B cell (primary cell): ENCODE measurements around the gene FREM3. TPM values are rescaled to one million over a fixed set of nuclear protein-coding genes. Genes with fewer than 3 reads are reported as not detected.

Source experiments
- ATAC-seq: fragments of 200-7000 bp; cut with Tn5 transposase; one replicate; pipeline ENCODE4 v1.10.0; 2021; ENCODE audit warnings: low read depth, mild to moderate bottlenecking, moderate number of reproducible peaks, moderate library complexity
- CTCF ChIA-PET: fragments of 350-600 bp; sonication (Branson Sonifier 250); formaldehyde crosslinking; loops from one replicate; lab custom pipeline; 2021; ENCODE audit warnings: antibody characterized with exemption, inconsistent platforms; lab: Charles Lee
- POLR2A ChIA-PET: fragments of 350-600 bp; sonication (Branson Sonifier 250); formaldehyde crosslinking; loops from one replicate; lab custom pipeline; 2021; ENCODE audit warnings: antibody characterized with exemption; lab: Charles Lee
- DNase-seq: peaks from one replicate; pipeline ENCODE4 v3.0.0; 2013
- H2AFZ ChIP-seq: 2 replicates; pipeline ENCODE4 v1.6.1; 2012; ENCODE audit warnings: mild to moderate bottlenecking, low read depth, low read length; ENCODE audit not compliant: insufficient read depth, poor library complexity, severe bottlenecking
- H3K27ac ChIP-seq, 2 donors: 1 replicate in 1 of 2; 2 replicates in 1 of 2; pipeline ENCODE4 v1.5.1; 2012 to 2013; ENCODE audit warnings: low read length in 2 of 2, mild to moderate bottlenecking in 2 of 2, moderate library complexity in 1 of 2
- H3K27me3 ChIP-seq, 4 experiments: fragments of 200-600 bp in 1 of 4; sonication (generic) in 1 of 4; replicated peaks in 1 of 4; 1 replicate in 2 of 4; 2 replicates in 2 of 4; pipeline versions ENCODE4 v1.6.1 to v1.7.0; 2013 to 2016; ENCODE audit warnings: low read length in 3 of 4, mild to moderate bottlenecking in 2 of 4, mixed read lengths in 1 of 4, moderate library complexity in 1 of 4; ENCODE audit not compliant: insufficient read depth in 4 of 4, control insufficient read depth in 3 of 4; ENCODE audit errors: control extremely low read depth in 1 of 4
- H3K36me3 ChIP-seq, 2 experiments: replicated peaks in 1 of 2; 1 replicate in 1 of 2; 2 replicates in 1 of 2; pipeline versions ENCODE4 v1.6.1 to v1.7.1; 2013; ENCODE audit warnings: low read length in 1 of 2; ENCODE audit not compliant: insufficient read depth in 2 of 2, control insufficient read depth in 1 of 2; ENCODE audit errors: control extremely low read depth in 1 of 2, extremely low read depth in 1 of 2
- H3K4me1 ChIP-seq, 2 donors: fragments of 200-600 bp in 1 of 2; sonication (generic) in 1 of 2; 1 replicate in 1 of 2; 2 replicates in 1 of 2; pipeline versions ENCODE4 v1.5.1 to v1.6.1; 2013 to 2017; ENCODE audit warnings: low read length in 2 of 2; ENCODE audit not compliant: control insufficient read depth in 2 of 2, insufficient read depth in 2 of 2
- H3K4me2 ChIP-seq: replicated peaks from 2 replicates; pipeline ENCODE3; 2012; ENCODE audit warnings: mild to moderate bottlenecking, low read depth, low read length; ENCODE audit not compliant: poor library complexity, severe bottlenecking
- H3K4me3 ChIP-seq, 5 experiments: fragments of 200-600 bp in 1 of 5; sonication (generic) in 1 of 5; 1 replicate in 3 of 5; 2 replicates in 2 of 5; pipeline versions ENCODE4 v1.5.1 to v1.7.0; 2011 to 2016; ENCODE audit warnings: low read length in 4 of 5, mild to moderate bottlenecking in 4 of 5, low read depth in 2 of 5, control low read depth in 1 of 5, moderate library complexity in 1 of 5; ENCODE audit not compliant: insufficient read depth in 1 of 5; ENCODE audit errors: control extremely low read depth in 1 of 5, extremely low read depth in 1 of 5
- H3K79me2 ChIP-seq: fragments of 200-600 bp; sonication (generic); one replicate; pipeline ENCODE4 v1.6.0; 2016; ENCODE audit warnings: low read length; ENCODE audit not compliant: control insufficient read depth, insufficient read depth
- H3K9ac ChIP-seq: fragments of 200-600 bp; sonication (generic); 2 replicates; pipeline ENCODE4 v1.6.1; 2017; ENCODE audit warnings: mild to moderate bottlenecking, low read length, moderate library complexity
- H3K9me3 ChIP-seq, 3 donors: one replicate each; pipeline versions ENCODE4 v1.6.1 to v1.7.1; 2013; ENCODE audit warnings: low read length in 2 of 3; ENCODE audit not compliant: control insufficient read depth in 2 of 3, insufficient read depth in 1 of 3; ENCODE audit errors: control extremely low read depth in 1 of 3
- H4K20me1 ChIP-seq: 2 replicates; pipeline ENCODE4 v1.6.0; 2012; ENCODE audit warnings: mild to moderate bottlenecking, low read length; ENCODE audit not compliant: insufficient read depth, control insufficient read depth, poor library complexity, severe bottlenecking
- H3K27ac Mint-ChIP-seq: one replicate; pipeline ENCODE4 v1.8.0; 2021; ENCODE audit warnings: mixed read lengths
- H3K27me3 Mint-ChIP-seq: one replicate; pipeline ENCODE4 v1.8.0; 2021; ENCODE audit warnings: mixed read lengths
- H3K4me1 Mint-ChIP-seq: one replicate; pipeline ENCODE4 v1.8.0; 2021; ENCODE audit warnings: mixed read lengths
- H3K4me3 Mint-ChIP-seq: one replicate; pipeline ENCODE4 v1.8.0; 2021; ENCODE audit warnings: mixed read lengths
- H3K9me3 Mint-ChIP-seq: one replicate; pipeline ENCODE4 v1.8.0; 2022; ENCODE audit warnings: mixed read lengths; ENCODE audit not compliant: insufficient read depth
- EZH2 ChIP-seq: IDR thresholded peaks from 2 replicates; pipeline ENCODE4 v1.6.1; 2012; ENCODE audit warnings: borderline replicate concordance, low read depth, mild to moderate bottlenecking, moderate library complexity, low read length; ENCODE audit not compliant: insufficient read depth, poor library complexity, severe bottlenecking
- WGBS: methylation state at CpG from one replicate; pipeline ENCODE4 v1.1.5; 2013; ENCODE audit warnings: missing lambda C conversion rate; ENCODE audit not compliant: insufficient coverage; 5-methylcytosine and 5-hydroxymethylcytosine counted together
- intact Hi-C: fragments of 100-400 bp; cut with micrococcal nuclease; formaldehyde crosslinking; loops from one replicate; pipeline ENCODE4 v1.10.0; 2022
- polyA plus RNA-seq: library from polyadenylated mRNA; depleted of rRNA; stranded (reverse); fragments of >200 nt; gene quantifications from 2 replicates; pipeline ENCODE4 v1.2.3, GENCODE V29; 2012
- total RNA-seq, 2 donors: library from RNA; stranded (reverse); fragments of 120-200 nt in 1 of 2; gene quantifications; 1 replicate in 1 of 2; 2 replicates in 1 of 2; pipeline versions ENCODE4 v1.2.3 to v1.2.4, GENCODE V29; 2013 to 2022
- TF ChIP-seq, protein P1 (sequence below): fragments of 200-600 bp; IDR thresholded peaks from one replicate; pipeline ENCODE4 v1.8.0; 2022; ENCODE audit warnings: antibody characterized with exemption, mild to moderate bottlenecking

FREM3 gene
- total and polyA plus RNA-seq, 2 donors (not counting 1 experiment from before 2014, with no cell fraction given) = not detected

DNA sequence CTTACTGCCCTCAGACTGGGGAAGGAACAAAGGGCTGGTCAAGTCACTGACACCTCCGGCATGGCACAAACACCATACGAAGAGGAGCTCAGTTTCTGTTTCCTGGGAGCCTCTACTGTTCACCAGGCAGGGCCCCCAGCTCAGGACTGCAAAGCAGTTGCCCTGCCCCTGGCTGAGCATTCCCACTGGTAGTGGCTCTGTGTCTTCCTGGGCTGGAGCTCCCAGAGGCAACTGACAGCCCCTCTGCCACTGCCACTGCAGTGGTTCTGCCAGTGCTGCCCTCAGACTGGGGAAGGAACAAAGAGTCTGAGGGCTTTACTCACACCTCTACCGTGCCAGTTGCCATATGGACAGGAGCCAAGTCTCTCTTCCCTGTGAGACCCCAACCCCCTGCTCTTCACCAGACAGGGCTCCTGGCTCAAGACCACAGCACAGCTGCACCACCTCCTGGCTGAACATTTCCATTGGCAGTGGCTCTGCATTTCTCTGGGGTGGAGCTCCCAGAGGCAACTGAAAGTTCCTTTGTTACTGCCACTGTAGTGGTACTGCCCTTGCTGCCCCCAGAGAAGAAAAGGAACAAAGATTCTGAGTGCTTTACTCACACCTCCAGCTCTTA is 119.0 kb downstream of the FREM3 start:
- Histone ChIP-seq H3K36me3 (no peaks in the 10 kb centered on the region), H3K9me3 (peaks cover 1 to 15% (median 4%) of the 10 kb centered on the region in 3 donors), H3K27ac (no peak overlapping the region), H4K20me1 (no peaks in the 10 kb centered on the region), H3K79me2 (no peaks in the 10 kb centered on the region), H3K4me1 (no peaks in the 10 kb centered on the region), H3K4me3 (no peak overlapping the region), H3K9ac (no peak overlapping the region), H2AFZ (no peak overlapping the region), H3K4me2 (no peak overlapping the region), H3K27me3 (no peaks in the 10 kb centered on the region)
- Mint-ChIP-seq H3K4me3 (no peak overlapping the region), H3K9me3 (peaks cover 13% of the 10 kb centered on the region), H3K27ac (no peak overlapping the region), H3K27me3 (no peaks in the 10 kb centered on the region), H3K4me1 (no peaks in the 10 kb centered on the region)
- CTCF ChIA-PET = interaction anchor here (0.7 kb wide), 1 partner anchor 206 kb away, joined by 3 read pairs; no protein-coding TSS in a partner anchor
- ATAC-seq (no peak), DNase-seq (no peak)
- intact Hi-C loops = no loop called here
- WGBS = 97% methylated on average over 3 of the region's 3 CpGs
- POLR2A ChIA-PET = no interaction called here
- no peak for TF ChIP-seq EZH2
- TF ChIP-seq, protein P1, sequence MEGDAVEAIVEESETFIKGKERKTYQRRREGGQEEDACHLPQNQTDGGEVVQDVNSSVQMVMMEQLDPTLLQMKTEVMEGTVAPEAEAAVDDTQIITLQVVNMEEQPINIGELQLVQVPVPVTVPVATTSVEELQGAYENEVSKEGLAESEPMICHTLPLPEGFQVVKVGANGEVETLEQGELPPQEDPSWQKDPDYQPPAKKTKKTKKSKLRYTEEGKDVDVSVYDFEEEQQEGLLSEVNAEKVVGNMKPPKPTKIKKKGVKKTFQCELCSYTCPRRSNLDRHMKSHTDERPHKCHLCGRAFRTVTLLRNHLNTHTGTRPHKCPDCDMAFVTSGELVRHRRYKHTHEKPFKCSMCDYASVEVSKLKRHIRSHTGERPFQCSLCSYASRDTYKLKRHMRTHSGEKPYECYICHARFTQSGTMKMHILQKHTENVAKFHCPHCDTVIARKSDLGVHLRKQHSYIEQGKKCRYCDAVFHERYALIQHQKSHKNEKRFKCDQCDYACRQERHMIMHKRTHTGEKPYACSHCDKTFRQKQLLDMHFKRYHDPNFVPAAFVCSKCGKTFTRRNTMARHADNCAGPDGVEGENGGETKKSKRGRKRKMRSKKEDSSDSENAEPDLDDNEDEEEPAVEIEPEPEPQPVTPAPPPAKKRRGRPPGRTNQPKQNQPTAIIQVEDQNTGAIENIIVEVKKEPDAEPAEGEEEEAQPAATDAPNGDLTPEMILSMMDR = no peak

DNA sequence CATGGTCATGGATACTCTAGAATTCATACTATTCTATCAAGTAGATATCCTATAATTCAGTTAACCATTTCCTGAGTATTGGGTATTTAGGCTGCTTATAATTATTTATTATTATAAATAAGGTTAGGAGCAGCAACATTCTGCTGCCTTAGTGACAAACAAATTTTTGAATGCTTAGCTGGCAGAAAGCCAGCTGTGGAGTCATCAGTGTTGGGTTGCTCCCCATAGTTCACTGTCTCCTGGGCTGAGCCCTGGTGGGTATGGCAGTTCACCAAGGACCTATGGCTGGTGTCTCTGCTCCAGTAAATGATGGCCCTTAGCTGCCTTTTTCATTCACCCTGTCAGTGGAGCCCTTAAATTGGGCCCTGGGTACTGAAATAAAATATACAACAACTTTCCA is 125.1 kb downstream of the FREM3 start:
- Histone ChIP-seq H3K79me2 (no peaks in the 10 kb centered on the region), H3K9me3 (peaks cover 0 to 1% (median 0%) of the 10 kb centered on the region in 3 donors), H3K27ac (no peak overlapping the region), H3K4me3 (no peak overlapping the region), H2AFZ (no peak overlapping the region), H3K9ac (no peak overlapping the region), H3K27me3 (no peaks in the 10 kb centered on the region), H4K20me1 (no peaks in the 10 kb centered on the region), H3K36me3 (no peaks in the 10 kb centered on the region), H3K4me2 (no peak overlapping the region), H3K4me1 (no peaks in the 10 kb centered on the region)
- ChIA-PET CTCF (no interaction called here), POLR2A (no interaction called here)
- TF ChIP-seq EZH2 = no peak
- TF ChIP-seq, protein P1 = no peak
- DNase-seq = no peak
- Mint-ChIP-seq H3K4me1 (no peaks in the 10 kb centered on the region), H3K27me3 (no peaks in the 10 kb centered on the region), H3K27ac (no peak overlapping the region), H3K4me3 (no peak overlapping the region), H3K9me3 (no peaks in the 10 kb centered on the region)
- intact Hi-C loops = no loop called here
- no peak for ATAC-seq
